Hematopoietic multipotent progenitor cell treated with erythropoietin and hydrocortisone succinate and interleukin-3 and kit ligand, for 8 days (in vitro differentiated cells): ENCODE results near the gene SKI.
A peak's percentile ranks its signal among the peaks of the same experiment; 100 is the strongest.
"Not testable (repeated sequence)": the region's sequence is repeated elsewhere in the genome, so short reads cannot be mapped to it uniquely, and the experiment has no call there.

ENCODE experiments used
- DNase-seq: peaks from one replicate; pipeline ENCODE4 v3.0.0-alpha.2; 2015

SKI gene

DNA sequence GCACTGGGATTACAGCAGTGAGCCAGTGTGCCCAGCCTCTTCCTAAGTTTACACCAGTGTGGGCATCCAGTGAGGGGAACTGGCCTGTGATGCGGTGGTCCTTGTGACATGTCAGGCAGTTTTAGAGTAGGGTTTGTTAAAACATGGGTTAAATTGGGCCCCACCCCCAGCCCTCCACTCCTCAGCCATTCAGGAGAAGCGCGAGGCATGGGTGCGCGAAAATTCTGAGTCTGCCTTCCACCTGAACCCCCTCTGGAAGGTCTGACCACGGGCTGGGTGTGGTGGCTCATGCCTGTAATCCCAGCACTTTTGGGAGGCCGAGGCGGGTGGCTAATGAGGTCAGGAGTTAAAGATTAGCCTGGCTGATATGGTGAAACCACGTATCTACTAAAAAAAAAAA lies 51.7 kb downstream of the SKI start:
- DNase-seq: no peak

DNA sequence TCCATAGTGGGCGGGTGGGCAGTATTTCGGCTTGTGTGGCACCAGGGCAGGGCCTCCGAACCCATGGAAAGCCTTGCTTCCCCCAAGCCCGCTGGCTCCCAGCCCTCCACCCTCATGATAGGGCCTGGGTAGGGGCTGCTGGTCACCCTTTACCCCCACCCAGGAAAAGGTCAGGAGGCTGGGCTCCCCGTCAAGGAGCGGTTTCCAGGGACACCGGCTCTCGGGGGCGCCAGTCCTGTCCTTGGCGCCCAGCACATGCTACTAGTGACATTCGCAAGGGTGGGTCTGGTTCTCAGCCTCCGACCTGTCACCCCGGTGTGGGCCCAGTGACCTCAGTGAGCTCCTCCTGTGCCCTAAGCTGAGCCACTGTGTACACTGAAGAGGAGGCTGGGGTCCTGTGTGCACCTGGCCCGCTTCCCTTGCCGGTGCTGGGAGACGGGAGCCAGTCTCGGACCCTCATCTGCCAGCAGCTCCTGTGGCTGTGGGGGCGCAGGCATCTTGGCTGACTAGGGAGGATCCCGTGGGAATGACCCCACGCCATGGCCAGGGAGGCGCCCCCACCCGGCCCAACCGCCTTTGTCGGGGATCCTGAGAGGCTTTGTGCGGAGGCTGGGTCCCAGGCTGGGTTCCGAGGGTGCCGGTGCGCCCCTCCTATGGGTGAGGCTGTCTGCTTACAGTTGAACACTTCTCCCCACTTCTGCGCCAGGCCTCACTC lies 54.6 kb downstream of the SKI start:
- DNase-seq: no peak

DNA sequence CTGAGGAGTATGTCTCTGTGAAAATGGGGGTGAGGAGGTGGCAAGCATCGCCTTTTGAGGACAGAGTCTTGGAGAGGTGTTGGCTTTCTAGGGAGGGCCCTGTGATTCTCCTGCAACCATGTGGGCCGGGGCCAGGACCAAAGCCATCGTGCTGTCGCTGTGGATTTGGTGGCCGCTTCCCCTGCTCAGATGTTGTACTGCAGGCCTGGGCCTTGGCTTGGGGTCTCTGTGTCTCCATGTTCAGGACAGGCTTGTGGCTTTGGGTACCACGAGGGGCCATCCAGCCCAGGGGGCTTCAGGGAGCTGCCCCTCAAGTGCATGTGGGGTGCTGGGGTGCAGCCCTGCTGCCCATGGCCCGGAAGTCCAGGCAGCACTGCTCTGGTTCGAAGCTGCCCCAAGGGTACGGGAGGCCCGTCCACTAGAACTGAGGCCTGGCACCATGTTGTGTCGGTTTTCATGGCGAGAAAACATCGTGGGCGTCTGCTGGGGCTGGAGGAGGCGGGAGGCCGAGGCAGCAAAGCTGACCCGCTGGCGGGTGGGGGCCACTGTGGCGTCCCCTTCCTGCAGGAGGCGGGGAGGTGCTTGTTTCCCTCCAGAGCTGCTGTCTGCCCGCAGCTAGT lies 55.4 kb downstream of the SKI start:
- DNase-seq: no peak

DNA sequence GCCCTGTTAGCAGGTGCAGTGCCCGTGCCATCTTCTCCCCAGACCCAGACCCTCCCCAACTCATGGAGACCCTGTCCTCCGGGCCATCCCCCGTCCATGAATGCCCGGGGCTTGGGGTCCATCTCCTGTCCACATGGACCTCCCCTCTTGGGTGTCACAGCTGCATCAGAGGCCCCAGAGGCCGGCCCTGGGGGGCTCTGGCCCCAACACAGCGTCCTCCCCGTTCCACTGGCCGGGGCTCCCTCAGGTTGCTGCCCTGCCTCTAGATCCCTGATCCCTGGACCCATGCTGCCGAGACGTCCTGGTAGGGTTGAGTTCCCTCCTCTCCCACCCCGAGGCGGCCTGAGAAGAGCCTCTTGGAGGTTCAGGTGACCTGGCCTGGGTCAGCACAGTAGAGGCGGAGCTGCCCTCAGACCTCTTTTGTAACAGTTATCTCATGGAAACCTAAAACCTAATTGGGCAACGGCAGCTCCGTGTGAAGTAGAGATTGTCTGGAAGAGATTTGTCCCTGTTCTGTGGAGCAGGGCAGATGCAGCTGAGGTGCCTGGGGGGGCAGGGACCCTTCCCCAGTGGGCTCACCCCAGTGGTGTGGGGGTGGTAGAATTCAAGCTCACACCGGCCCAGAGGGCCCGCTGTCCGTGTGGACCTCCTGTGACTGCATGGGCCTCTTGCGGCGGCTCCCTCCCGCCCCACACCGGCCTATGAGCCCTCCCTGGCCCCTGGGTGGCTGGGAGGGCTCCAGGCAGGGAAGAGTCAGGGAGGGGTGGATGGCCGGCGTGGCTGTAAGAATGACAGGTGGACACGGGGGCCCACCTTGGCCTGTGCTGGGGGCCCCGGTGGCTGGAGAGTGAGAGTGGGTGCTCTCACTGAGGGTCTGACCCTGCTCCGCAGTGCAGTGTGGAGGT lies 56.1 kb downstream of the SKI start:
- no peak for DNase-seq

DNA sequence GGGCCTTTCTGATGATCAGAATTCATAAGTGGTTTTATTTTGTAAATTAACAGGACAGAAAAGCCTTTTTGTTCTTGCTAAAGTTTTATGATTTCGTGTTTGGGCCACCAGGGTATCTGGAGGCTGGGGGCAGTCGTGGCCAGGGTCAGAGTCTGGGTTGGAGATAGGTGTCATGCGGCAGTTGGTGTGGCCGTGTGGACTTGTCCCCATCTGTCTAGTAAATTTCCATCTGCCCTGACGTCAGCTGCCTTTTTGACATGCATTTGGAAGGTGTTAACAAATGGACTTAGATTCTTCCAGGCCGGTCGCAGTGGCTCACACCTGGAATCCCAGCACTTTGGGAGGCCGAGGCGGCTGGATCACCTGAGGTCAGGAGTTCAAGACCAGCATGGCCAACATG lies 56.8 kb downstream of the SKI start:
- DNase-seq: no peak

DNA sequence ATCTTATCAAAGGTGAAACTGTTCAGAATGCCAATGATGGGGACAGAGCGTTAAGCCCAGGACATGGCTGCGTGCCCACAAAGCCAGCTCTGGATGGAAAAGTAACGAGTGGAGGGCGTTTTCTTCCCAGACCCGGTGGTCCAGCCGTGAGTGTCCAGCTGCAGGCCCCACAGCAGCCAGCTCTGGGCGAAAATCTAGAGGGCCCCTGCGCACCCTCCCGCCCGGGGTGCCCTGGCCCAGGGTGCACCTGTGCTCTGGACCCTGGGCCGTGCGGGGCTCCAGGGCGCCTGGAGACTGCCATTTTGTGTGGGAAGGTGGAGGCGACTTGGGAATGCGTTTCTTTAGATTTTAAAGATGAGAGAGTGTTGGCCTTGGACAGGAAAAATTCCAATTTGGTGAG lies 58.8 kb downstream of the SKI start:
- no peak for DNase-seq

DNA sequence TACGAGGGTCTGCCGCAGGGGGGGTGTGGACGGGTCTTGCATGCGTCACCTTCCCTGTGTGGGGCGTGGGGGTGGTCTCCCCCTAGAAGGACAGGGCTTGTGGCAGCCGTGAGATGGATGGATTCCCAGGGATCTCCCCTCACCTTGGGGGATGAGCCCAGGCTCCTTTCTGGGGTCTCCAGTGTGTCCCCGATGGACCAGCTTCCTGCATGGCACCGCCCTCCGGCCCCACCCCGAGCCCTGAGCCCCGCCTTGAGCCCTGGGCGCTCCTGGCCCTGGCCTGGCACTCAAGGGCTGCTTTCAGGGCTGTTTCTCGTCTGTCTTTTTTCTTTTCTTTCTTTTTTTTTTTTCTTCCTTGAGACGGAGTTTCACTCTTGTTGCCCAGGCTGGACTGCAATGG lies 59.5 kb downstream of the SKI start:
- no peak for DNase-seq

DNA sequence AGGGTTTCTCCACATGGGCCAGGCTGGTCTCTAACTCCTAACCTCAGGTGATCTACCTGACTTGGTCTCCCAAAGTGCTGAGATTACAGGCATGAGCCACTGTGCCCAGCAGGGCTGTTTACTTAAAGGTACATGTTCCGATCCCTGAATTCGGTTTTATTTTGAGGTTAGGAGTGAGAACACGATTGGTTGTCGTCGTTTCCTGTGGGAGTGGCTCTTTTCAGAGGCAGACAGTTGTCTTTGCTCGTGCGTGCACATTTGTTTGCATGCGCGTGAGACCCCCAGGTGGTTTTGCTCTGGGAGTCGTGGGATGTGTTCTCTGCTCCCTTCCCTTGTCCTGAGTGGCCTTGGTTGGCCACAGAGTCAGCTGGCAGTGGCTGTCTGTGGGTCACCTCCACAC lies 60.2 kb downstream of the SKI start:
- no peak for DNase-seq

DNA sequence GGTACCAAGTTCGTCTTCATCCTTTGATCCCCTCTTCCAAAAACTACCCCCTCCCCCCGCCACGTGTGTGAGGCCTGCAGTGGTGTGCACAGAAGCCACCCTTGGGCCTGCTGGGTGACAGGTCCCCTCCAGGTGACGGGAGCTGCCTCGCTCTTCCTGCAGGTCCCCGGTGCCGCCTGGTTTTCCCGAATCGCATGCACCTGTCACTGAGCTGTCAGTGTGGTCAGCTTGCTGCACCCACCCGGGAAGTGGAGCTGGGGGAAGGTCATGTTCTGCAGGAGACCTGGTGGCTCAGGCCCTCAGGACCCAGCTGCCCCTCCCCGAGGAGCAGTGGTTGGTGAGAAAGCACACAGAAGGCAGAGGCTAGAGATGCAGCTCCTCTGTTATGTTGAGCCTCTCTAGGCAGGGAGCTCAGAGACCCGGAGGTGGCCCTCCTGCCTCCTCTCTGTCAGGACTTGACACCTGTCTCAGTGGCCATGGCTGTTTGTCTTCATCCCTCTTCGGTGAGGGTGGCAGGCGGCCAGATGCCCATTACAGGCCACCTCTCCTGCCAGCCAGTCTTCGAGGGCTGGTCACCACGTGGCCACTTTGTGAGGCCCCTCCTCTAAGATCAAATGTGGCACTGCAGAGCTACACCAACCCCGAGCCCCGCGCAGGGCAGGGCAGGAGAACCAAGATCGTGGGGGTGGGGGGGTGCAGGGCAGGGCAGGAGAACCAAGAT lies 60.9 kb downstream of the SKI start:
- DNase-seq: no peak

DNA sequence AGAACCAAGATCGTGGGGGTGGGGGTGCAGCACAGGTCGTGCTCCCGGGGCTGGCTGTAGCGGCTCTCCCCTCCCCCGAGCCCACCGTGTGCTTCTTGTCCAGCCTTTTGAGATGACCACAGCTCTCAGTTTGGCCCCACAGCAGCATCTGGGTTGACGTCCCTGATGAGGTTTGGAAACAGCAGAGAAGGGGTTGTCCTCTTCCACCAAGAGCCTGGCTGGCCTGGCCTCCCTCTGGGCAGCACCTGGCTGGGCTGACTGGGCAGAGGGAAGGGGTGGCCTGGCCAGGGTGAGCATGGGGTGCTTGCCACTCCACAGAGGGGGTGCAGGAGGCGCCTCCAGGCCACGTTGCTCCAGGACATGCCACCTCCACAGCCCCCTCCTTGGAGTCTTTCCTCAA lies 61.5 kb downstream of the SKI start:
- DNase-seq: no peak

DNA sequence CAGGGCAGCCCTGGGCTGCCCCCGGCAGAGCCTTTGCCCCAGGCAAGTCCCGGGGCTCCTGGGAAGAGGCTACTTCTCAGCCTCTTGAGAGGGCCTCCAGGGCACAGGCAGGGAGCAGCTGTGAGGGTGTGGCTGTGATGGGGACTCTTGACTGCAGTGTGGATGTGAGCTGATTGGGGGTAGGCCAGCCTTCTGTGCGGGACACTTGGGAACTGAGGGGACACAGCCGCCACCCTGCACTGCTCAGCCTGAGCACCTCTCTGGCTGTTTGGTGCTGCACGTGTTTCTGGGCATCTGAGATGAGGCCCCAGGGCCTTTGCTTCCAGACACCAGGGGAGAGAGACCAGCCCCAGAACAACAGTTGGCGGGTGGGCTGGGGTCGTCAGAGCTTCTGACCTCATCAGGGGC lies 62.1 kb downstream of the SKI start:
- peak; percentile 79 for DNase-seq

DNA sequence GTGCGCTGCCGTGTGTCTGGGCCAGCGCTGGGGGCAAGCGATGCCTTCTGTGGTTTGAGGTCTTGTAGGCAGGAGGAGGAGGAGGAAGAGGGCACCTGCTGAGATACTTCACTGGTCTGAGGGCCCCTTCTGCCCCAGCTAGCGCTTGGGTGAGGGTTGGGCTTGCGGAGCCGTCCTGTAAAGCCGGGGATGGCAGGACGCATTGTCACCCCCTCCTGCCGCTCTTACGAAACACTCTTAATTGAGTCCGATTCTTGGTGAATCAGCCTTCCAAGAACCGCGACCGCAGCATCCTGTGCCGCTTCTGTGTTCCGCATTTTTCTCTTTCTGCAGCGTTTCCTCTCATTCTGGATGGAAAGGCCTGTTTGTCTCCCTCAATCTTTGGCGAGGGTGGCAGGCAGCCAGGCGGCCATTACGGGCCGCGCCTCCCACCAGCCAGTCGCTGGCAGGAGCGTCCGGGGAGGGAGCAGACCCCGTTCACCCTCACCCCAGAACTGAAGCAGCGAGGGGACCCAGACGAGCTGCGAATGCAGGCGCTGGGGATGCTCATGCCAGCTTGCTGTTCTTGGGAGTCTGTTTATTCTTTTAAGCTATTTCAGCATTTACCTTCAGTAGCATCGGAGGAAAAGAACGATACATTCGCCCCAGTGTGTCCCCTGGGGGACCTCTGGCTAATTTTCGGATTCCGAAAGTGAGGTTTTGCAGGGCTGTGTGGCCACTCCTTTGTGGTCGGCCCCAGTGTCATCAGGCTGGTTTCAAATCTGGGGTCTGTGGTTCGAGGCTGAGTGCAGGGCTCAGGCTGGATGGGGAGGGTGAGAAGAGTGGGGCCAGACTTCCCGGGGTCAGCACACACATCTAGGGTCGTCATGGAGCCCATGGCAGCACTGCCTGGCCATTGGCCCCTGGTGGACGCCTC lies 62.7 kb downstream of the SKI start:
- peak; percentile 92 for DNase-seq

DNA sequence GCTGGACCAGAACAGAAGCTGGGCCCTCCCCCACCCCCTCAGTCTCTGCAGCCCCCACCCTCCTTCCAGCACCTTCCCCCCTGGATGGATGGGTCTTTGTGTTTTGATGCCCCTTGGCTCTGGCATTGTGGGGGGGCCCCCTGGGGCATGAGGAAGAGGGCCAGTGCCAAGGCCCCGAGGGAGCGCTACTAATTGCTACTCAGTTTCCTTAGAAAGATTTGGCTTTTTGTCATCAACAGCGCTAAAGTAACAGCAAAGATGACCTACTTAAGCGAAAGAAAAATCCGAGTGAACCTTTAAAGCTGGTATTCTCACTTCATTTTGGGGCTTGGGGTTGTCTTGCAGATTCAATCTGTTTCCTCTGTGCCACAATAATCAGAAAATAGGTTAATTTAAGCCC lies 63.5 kb downstream of the SKI start:
- no peak for DNase-seq

DNA sequence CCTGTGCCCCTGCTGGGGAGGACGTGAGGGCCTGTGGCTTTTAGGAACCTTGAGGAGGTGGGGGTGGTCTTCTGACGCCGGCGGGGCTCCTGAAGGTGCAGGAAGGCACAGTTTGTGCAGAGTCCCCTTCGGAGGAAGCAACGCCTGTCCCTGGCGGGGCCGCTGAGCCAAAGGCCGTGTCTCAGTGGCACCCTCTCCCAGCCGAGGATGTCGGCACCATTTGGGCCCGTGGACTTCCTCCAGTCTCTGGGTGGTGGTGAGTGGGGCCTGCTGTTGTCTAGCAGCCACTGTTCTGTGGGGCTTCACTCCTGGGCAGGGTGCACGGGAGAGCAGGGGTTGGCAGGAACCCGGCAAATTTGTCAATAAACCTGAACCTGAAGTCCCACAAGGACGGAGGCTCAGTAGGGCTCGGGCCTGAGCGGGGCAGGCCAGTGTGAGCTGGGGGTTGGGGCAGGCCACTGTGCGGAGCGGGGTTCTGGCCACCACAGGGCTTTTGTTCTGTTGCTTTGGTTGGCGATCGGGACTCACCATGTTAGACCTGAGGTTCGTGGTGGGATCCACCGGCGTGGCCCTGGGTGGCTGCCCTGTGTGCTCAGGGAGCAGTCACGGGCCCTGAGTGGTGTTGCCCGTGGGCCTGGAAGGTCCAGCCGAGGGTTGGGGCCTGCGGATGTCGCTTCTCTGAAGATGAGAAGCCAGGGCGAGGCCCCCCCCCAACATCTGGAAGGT lies 64.8 kb downstream of the SKI start:
- DNase-seq: no peak

DNA sequence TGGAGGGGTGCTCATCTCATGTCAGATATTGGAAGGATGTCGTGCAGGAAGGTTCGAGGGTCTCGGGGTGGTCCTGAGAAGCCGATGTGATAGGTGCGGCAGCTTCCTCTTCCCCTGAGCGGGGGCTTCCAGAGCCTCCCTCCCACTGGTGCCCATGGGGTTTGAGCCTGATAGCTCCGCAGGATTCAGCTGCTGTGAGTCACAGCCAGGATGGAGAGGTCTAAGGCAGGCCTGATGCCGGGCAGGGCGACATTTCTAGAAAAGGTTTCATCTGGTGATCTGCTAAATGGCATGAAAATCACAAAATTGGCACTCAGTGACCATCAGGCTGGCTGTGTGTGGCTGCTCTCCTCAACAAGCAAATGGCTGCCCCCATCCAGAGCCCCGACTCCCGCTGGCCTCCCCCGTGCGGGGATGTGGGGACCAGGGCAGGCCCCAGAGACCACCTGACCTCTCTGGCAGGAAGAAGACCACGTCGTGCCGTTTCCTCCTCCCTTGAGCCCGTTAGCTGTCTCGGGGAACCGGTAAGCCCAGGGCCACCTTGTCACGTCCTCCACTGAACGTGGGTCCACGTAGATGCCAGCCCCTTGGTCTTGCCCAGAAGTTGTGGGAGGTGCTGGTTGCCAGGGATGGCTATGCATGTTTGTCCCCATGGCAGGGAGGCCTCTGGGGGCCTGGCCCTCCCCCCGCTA lies 66.1 kb downstream of the SKI start:
- DNase-seq: no peak

DNA sequence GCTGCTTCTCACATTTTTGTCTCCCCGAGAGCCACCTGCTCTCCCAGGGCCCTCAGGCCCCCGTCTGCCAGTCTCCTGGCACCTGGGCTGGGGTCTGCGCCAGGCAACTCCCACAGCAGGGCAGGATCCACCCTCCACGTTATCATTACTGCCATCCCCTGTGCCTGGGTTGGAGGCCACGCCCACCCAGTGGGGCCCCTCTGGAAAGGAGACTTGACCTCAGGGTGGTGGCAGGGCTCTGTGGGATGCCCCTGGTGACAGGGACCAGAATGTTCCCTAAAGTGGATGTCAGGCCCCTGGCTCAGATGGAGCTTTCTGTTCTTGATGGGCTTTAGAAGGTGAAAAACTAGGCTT lies 66.6 kb downstream of the SKI start:
- peak; percentile 34 for DNase-seq

DNA sequence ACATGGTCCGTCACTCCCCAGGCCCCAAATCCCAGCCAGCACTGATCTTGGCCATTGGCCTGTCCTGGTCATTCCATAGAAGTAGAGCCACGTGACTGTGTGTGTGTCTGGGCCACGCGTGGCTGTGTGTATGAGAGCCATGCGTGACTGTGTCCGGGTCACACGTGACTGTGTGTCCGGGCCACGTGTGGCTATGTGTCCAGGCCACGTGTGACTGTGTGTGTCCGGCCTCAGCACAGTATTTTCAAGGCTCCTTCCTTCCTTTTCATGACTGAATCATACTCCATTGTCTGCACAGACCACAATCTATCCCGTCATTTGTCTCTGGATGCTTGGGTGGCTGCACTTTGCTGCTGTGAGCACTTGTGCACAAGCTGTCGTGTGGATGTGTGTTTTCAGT lies 67.4 kb downstream of the SKI start:
- no peak for DNase-seq

DNA sequence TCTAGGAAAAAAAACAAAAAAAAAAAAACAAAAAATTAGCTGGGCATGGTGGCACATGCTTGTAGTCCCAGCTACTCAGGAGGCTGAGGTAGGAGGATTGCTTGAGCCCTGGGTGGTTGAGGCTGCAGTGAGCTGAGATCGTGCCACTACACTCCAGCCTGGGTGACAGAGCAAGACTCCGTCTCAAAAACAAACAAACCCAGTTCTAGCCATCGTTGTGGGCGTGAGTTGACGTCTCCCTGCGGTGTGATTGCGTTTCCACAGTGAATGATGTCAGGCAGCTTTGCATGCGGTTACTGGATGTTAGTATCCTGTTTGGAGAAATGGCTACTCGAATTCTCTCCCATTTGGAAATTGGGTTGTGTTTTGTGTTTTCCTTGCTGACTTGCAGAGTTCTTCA lies 68.1 kb downstream of the SKI start:
- DNase-seq: not testable (repeated sequence)

DNA sequence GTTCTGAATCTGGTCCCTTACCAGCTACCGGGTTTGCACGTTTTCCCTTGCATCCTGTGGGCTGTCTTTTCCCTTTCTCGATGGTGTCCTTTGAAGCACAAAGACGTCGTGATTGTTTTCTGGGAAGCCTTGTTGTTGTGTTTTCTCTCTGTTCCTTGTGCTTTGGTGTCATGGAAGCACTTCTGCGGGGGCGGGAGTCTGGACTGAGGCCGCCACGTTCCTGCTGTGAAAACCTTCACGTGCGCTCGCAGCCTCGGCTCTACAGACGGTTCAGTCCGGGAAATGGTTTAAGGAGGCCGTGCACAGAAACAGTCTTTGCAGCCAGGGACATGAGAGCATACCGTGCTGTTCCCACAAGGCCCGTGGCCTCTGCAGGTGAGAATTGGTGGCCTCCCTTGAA lies 68.5 kb downstream of the SKI start:
- DNase-seq: no peak

DNA sequence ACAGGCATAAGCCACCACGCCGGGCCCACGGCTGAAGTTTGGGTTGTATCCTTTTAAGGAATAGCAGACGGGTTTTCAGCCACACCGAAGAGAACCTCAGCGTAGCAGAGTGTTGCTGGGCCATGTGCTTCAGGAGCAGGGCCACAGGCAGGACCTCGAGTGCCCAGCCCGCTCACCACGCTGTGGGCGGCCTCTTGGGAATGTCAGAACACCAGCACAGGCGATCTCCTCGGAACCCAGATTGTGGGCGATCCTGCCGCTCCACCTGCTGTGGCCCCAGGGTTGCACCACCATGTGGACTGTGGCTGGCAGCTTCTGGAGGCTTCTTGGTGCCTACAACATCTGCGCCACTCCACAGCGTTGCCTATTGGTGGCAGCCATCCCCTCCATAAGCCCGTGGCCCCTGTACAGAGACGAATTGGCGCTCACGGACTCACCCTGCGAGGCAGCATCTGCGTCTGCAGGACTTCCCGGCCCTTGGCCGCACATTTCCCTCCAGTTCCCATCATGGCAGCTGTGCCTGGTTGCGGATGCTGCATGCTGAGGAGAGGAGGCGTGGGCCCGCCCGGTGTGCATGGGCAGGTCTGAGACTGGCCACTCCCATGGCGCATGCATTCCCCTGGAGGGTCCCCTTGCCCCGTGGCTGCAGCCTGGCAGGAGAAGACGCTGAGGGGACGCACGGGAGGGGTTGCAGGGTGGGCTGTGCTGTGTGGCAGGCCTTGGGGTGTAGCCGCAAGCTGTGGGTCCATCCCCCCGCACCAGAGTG lies 69.3 kb downstream of the SKI start:
- no peak for DNase-seq
